GM12878 (cell line): ENCODE measurements around the gene NOL12. TPM values are rescaled to one million over a fixed set of nuclear protein-coding genes. Genes with fewer than 3 reads are reported as not detected.

Source experiments
- ATAC-seq: fragments of 200-7000 bp; cut with Tn5 transposase; 3 replicates; pipeline ENCODE4 v1.9.1; 2020; ENCODE audit warnings: mild to moderate bottlenecking, moderate library complexity
- BruUV-seq: library from RNA; stranded (reverse); fragments of 400-500 nt; replicated peaks from 2 replicates; lab custom pipeline; 2021; lab: Mats Ljungman, UMichigan
- CTCF ChIA-PET: fragments of 300-600 bp; sonication (Branson Sonifier 250); formaldehyde crosslinking; extraction: SDS; loops from one replicate; lab custom pipeline; 2021; ENCODE audit warnings: inconsistent platforms; lab: Yijun Ruan, JAX
- POLR2A ChIA-PET: fragments of 350-600 bp; formaldehyde crosslinking; extraction: SDS; loops from one replicate; lab custom pipeline; 2021; ENCODE audit warnings: inconsistent platforms; lab: Charles Lee
- RAD21 ChIA-PET: fragments of 300-600 bp; sonication (Branson Sonifier 250); formaldehyde crosslinking; loops from one replicate; lab custom pipeline; 2023; ENCODE audit warnings: antibody characterized with exemption; ENCODE audit not compliant: unreplicated experiment; lab: Charles Lee
- SMC1A ChIA-PET: fragments of 300-600 bp; sonication (Branson Sonifier 250); formaldehyde crosslinking; loops from one replicate; lab custom pipeline; 2023; ENCODE audit not compliant: unreplicated experiment, uncharacterized antibody; lab: Charles Lee
- DNase-seq: peaks from one replicate; pipeline ENCODE4 v3.0.0-alpha.2; 2011; ENCODE audit warnings: low read depth, low spot score
- FAIRE-seq: peaks from 3 replicates; lab custom pipeline; 2011; peaks lifted over from hg19 to GRCh38; lab: Jason Lieb, UNC
- H2AFZ ChIP-seq: 2 replicates; pipeline ENCODE4 v1.6.0; 2011; ENCODE audit warnings: low read depth, low read length, control low read depth; ENCODE audit not compliant: control insufficient read depth
- H3K27ac ChIP-seq: 2 replicates; pipeline ENCODE4 v1.5.1; 2011; ENCODE audit warnings: control low read depth; ENCODE audit not compliant: control insufficient read depth, insufficient read depth
- H3K27me3 ChIP-seq, 2 experiments: replicated peaks in 1 of 2; 2 replicates each; pipeline versions ENCODE4 v1.6.0 to v1.6.1; 2011; ENCODE audit warnings: low read length in 1 of 2; ENCODE audit not compliant: control insufficient read depth in 2 of 2, insufficient read depth in 2 of 2
- H3K36me3 ChIP-seq, 2 experiments: 2 replicates each; pipeline ENCODE4 v1.5.1; 2011; ENCODE audit warnings: low read length in 1 of 2; ENCODE audit not compliant: control insufficient read depth in 2 of 2, insufficient read depth in 2 of 2
- H3K4me1 ChIP-seq: 2 replicates; pipeline ENCODE4 v1.6.1; 2011; ENCODE audit warnings: mild to moderate bottlenecking, low read length, moderate library complexity, mixed read lengths; ENCODE audit not compliant: control insufficient read depth, insufficient read depth
- H3K4me2 ChIP-seq: 2 replicates; pipeline ENCODE4 v1.6.0; 2011; ENCODE audit warnings: control low read depth; ENCODE audit not compliant: control insufficient read depth, insufficient read depth
- H3K4me3 ChIP-seq: fragments of 200-600 bp; sonication (generic); 2 replicates; pipeline ENCODE4 v1.5.1; 2016
- H3K79me2 ChIP-seq: 2 replicates; pipeline ENCODE4 v1.6.0; 2011; ENCODE audit warnings: low read length; ENCODE audit not compliant: control insufficient read depth, insufficient read depth
- H3K9ac ChIP-seq: 2 replicates; pipeline ENCODE4 v1.8.0; 2011; ENCODE audit warnings: low read length, control low read depth, mixed read lengths; ENCODE audit not compliant: control insufficient read depth, insufficient read depth
- H3K9me3 ChIP-seq: replicated peaks from 3 replicates; pipeline ENCODE4 v1.5.1; 2011; ENCODE audit warnings: mild to moderate bottlenecking, low read length; ENCODE audit not compliant: control insufficient read depth, insufficient read depth
- H4K20me1 ChIP-seq: 2 replicates; pipeline ENCODE4 v1.6.0; 2011; ENCODE audit not compliant: control insufficient read depth, insufficient read depth
- CREM ChIP-seq: IDR thresholded peaks from 2 replicates; pipeline ENCODE4 v1.6.1; 2014; ENCODE audit warnings: antibody characterized with exemption, low read depth
- IKZF1 ChIP-seq: fragments of 450-650 bp; conservative IDR thresholded peaks from 2 replicates; pipeline ENCODE4 v1.6.1; 2017; ENCODE audit warnings: antibody characterized with exemption, mild to moderate bottlenecking
- JUNB ChIP-seq: IDR thresholded peaks from 2 replicates; pipeline ENCODE4 v1.6.1; 2016; ENCODE audit warnings: antibody characterized with exemption, mild to moderate bottlenecking
- NRF1 ChIP-seq: conservative IDR thresholded peaks from 2 replicates; pipeline ENCODE4 v1.6.1; 2011; ENCODE audit warnings: mild to moderate bottlenecking, low read depth, low read length, improper control_type of control experiment
- POU2F2 ChIP-seq: IDR thresholded peaks from 3 replicates; pipeline ENCODE4 v1.6.1; 2011; ENCODE audit warnings: low read depth, mild to moderate bottlenecking, low read length, borderline replicate concordance
- RBBP5 ChIP-seq: fragments of 200-600 bp; sonication (generic); conservative IDR thresholded peaks from 2 replicates; pipeline ENCODE4 v1.6.1; 2016
- RUNX3 ChIP-seq: IDR thresholded peaks from 2 replicates; pipeline ENCODE4 v1.6.1; 2012; ENCODE audit warnings: low read length, inconsistent platforms
- ZNF217 ChIP-seq: fragments of 450-650 bp; IDR thresholded peaks from 2 replicates; pipeline ENCODE4 v1.6.1; 2017; ENCODE audit warnings: antibody characterized with exemption, mild to moderate bottlenecking
- WGBS: methylation state at CpG from one replicate; pipeline ENCODE4 v1.1.6; 2016; ENCODE audit warnings: low lambda C conversion rate; ENCODE audit not compliant: insufficient replicate concordance, insufficient coverage; ENCODE audit errors: missing lambda C conversion rate; 5-methylcytosine and 5-hydroxymethylcytosine counted together
- in situ Hi-C: fragments of 300-500 bp; cut with MboI; formaldehyde crosslinking; loops from 9 replicates; pipeline ENCODE4 v1.14.3; 2018; ENCODE audit warnings: mixed read lengths
- intact Hi-C: fragments of 100-400 bp; cut with micrococcal nuclease; formaldehyde crosslinking; loops from one replicate; pipeline ENCODE4 v1.14.2; 2022; ENCODE audit not compliant: unreplicated experiment
- polyA plus RNA-seq, 11 experiments: library from polyadenylated mRNA; depleted of rRNA in 4 of 11; unstranded in 6 of 11; stranded (reverse) in 5 of 11; fragments of >200 nt; fragmentation: Nextera tagmentation in 4 of 11; fragmentation: Illumina TruSeq in 1 of 11; extraction: Ambion mirVana in 4 of 11; extraction: Trizol in 1 of 11; gene quantifications; 1 replicate in 1 of 11; 2 replicates in 10 of 11; pipeline versions ENCODE4 v1.2.1 to v1.2.3, GENCODE V29; 2011 to 2016; ENCODE audit warnings: inconsistent platforms in 2 of 11, missing spikeins in 2 of 11, low read depth in 1 of 11
- total RNA-seq, 4 experiments: library from RNA; depleted of rRNA in 3 of 4; stranded (reverse); fragments of >200 nt in 3 of 4; fragmentation: Illumina TruSeq in 1 of 4; extraction: Trizol in 1 of 4; gene quantifications; 2 replicates each; pipeline versions ENCODE4 v1.2.1 to v1.2.3, GENCODE V29; 2013 to 2021
- TF ChIP-seq, protein P1 (sequence below): IDR thresholded peaks from 2 replicates; pipeline ENCODE4 v1.6.1; 2012; ENCODE audit warnings: low read depth, low read length, improper control_type of control experiment
- TF ChIP-seq, protein P2 (sequence below): IDR thresholded peaks from 2 replicates; pipeline ENCODE4 v1.6.1; 2011; ENCODE audit warnings: low read depth, mild to moderate bottlenecking, low read length, moderate library complexity, borderline replicate concordance; ENCODE audit errors: extremely low read depth

NOL12 gene
- total and polyA plus RNA-seq, 10 of the 15 experiments (the other 5 are each of a cell fraction or from before 2014, with no cell fraction given) = 3.3 to 69.4 (median 41.1) TPM

DNA sequence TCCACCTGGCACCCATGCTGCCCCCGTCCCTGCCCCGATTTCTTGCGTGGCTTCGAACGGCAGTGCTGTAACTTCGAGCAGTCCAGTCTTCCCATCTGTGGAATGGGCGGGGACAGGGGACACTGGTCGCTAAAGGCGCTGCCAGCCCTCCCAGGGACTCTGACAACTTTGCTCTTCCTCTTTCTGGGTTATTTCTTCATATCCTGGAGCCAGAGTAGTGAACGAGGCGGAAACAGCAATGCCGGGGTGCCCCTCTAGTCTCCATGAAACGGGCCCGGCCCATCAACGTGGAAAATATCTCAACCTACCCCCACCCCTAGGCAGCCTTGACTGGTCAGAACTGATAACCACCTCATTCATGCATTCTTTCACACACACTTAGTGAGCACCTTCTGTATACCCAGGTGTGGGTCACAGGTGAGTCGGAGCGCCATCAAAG lies 53.5 kb downstream of the NOL12 start (continued):
- TF ChIP-seq, protein P1, sequence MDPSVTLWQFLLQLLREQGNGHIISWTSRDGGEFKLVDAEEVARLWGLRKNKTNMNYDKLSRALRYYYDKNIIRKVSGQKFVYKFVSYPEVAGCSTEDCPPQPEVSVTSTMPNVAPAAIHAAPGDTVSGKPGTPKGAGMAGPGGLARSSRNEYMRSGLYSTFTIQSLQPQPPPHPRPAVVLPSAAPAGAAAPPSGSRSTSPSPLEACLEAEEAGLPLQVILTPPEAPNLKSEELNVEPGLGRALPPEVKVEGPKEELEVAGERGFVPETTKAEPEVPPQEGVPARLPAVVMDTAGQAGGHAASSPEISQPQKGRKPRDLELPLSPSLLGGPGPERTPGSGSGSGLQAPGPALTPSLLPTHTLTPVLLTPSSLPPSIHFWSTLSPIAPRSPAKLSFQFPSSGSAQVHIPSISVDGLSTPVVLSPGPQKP = no peak
- TF ChIP-seq RBBP5 (no peak), RUNX3 (no peak)

DNA sequence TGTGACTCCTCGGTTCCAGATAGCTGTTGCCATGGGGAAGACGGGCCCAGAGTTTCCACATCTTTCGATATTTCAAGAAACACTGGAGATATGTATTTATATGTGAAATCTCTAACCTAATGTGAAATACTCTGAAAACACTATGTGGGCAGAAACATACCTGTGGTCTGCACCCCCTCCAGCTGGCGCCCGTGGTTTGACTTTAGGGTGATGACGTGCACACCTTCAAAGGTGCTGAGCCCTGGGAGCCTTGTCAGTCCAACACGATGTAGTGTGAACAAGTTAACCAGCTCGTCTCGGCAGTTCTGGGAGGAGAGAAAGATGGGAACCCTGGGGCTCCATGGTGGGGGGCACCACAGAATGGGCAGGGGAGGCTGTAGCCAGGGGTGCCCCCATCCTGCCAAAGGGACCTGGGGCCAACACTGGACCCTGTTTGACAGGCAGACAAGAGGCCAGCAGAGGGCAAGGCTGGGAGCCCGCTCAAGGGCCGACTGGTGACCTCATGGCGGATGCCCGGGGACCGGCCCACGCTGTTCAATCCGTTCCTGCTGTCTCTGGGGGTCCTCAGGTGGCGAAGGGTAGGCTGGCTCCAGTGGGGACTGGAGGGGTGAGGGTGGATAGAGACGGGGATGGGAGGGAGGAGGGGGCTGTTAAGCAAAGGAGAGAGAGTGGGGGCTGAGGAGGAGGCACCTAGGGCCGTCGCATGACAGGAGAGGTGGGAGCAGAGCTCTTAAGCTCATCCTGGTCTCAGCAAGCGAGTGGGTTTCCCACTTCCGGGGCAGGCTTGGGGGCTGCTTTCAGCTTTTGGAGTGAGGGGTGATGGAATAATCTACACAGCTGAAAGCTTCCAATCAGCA lies 54.5 kb downstream of the NOL12 start:
- H3K4me3 ChIP-seq = no peak overlapping the region
- no peak overlapping the region for H3K27ac ChIP-seq
- no peak overlapping the region for H3K9ac ChIP-seq
- no peaks in the 10 kb centered on the region; a peak in 1 of 4 replicates for H3K36me3 ChIP-seq
- FAIRE-seq (no peak), DNase-seq (no peak), ATAC-seq (no peak)
- H3K4me2 ChIP-seq = no peak overlapping the region
- intact Hi-C loops = no loop called here
- TF ChIP-seq NRF1 (no peak), CREM (no peak), IKZF1 (no peak), JUNB (no peak), ZNF217 (no peak), POU2F2 (no peak)
- TF ChIP-seq, protein P2, sequence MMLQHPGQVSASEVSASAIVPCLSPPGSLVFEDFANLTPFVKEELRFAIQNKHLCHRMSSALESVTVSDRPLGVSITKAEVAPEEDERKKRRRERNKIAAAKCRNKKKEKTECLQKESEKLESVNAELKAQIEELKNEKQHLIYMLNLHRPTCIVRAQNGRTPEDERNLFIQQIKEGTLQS = no peak
- no peak overlapping the region for H2AFZ ChIP-seq
- no peaks in the 10 kb centered on the region for H4K20me1 ChIP-seq
- SMC1A ChIA-PET = no interaction called here
- WGBS = 69% methylated on average over 21 of the region's 22 CpGs
- CTCF ChIA-PET = no interaction called here
- H3K4me1 ChIP-seq = peaks cover 4% of the 10 kb centered on the region
- in situ Hi-C loops = no loop called here
- H3K79me2 ChIP-seq = 0 out of 2 replicates have a peak, but pooled peaks cover 2% of the 10 kb centered on the region
- RAD21 ChIA-PET = no interaction called here
- H3K9me3 ChIP-seq = no peaks in the 10 kb centered on the region
- POLR2A ChIA-PET = no interaction called here
- no peaks in the 10 kb centered on the region for H3K27me3 ChIP-seq
- no TSS peak for BruUV-seq
